GM19395 (cell line): ENCODE measurements around the gene RELN.
"Not testable (repeated sequence)": the region's sequence is repeated elsewhere in the genome, so short reads cannot be mapped to it uniquely, and the experiment has no call there.

ENCODE experiments used
- ATAC-seq: cut with Tn5 transposase; IDR thresholded peaks from one replicate; pipeline ENCODE4 v1.9.1; 2021; ENCODE audit warnings: mild to moderate bottlenecking, moderate library complexity; ENCODE audit not compliant: unreplicated experiment

Gene RELN

DNA sequence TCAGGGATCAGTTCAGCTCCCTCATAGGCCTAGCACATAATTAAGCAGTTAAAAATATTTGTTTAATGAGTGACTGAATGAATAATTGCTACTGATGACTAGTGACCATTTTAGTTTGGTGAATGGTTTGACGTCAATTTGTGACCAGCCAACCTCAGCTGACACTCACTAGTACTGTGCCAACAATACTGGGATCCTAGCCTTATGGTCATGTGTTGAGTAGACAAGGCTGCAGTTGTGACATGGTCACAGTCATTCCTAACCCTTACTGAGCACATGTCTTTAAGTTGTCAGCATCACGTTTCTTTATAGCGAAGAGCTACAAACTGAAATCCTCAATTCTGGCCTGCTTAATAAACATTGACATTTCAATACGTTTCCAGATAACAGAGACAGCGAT lies 456.5 kb downstream of the RELN start:
- no peak for ATAC-seq

DNA sequence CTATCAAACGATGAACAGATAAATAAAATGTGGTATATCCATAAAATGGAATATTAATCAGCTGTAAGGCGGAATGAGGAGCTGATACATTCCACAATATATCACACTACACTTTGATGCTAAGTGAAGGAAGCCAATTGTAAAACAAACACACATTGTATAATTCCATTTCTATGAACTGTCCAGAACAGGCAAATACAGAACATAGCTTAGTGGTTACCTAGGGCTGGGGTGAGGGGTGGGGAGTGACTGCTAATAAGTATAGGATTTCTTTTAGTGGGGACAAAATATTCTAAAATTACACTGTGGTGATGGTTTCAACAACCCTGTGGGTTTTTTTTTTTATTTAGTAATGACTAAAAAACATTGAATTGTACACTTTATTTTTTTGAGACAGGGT lies 461.3 kb downstream of the RELN start:
- ATAC-seq, result no peak

DNA sequence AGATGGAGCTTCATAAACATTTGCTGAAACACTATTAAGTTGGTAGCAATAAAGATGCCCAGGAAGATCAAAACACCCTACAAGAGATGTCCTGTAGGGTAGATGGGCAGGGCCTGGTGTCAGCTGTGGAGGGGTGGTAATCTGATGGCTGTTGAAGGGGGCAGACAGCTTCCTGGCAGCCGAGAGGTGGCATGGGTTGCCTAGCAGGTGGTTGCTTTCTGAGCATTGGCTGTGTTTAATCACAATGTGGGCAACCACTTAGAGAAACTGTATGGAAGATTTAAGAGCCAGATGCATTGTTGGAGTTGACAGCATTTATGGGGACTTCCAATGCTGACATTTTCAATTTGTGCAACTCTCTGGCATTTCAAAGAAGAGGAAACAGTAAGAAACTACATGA lies 463.5 kb downstream of the RELN start:
- no peak for ATAC-seq

DNA sequence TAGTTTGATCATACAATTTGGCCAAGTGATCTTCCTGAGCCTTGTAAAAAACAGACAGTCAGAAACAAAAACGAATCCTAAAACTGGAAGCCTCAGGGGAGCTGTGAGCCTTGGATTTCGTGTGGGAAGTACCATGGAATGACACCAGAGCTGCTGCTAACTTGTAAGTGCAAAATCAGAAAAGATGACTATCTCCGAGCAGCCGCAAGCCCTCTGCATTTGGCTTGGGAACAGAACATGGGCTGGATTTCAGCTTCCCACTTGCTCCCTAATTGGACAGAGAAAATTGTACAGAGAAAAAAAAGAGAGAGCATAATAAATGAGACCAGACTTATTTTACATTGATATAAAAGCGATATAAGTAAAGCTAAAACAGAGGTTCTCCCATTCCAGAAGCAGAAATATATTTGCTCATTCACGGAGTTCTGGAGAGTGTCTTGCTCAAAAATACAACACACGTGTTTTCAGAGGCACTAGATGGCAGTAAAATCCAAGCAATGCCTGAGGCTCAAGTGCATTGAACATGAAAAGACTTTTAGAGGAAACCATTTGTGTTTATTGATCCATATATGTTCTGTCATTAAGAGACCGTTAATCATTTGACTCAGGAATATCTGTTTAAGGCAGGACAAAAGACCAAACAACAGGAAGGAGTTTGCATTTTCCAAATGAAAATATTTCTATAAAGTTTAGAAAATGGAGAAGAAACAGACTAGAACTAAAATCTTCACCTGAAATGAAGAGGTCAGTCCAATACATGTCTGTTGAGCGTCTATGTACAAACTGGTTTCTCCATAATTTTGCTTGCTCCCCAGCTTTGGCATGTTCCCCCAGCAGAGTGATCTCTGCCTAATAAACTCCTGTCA lies 465.2 kb downstream of the RELN start:
- ATAC-seq, result no peak

DNA sequence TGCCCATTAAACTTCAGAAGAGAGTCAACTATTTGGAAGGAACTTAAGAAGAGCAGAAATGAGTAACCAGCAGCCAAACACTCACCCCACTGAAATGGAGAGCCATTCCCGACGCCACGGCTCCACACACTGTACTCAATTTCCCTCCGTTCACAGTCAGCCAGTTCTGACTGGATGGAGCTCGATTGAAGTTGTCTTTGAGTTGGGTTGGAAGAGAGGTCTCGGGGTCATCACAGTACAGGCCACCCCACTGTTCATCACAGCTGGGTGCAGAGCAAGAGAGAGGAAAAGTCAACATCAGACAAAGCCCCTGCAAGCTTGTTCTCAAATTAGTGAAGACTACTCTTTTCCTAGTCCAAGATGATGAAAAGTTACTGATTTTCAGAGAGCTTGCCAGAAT lies 467.5 kb downstream of the RELN start:
- ATAC-seq, result no peak

DNA sequence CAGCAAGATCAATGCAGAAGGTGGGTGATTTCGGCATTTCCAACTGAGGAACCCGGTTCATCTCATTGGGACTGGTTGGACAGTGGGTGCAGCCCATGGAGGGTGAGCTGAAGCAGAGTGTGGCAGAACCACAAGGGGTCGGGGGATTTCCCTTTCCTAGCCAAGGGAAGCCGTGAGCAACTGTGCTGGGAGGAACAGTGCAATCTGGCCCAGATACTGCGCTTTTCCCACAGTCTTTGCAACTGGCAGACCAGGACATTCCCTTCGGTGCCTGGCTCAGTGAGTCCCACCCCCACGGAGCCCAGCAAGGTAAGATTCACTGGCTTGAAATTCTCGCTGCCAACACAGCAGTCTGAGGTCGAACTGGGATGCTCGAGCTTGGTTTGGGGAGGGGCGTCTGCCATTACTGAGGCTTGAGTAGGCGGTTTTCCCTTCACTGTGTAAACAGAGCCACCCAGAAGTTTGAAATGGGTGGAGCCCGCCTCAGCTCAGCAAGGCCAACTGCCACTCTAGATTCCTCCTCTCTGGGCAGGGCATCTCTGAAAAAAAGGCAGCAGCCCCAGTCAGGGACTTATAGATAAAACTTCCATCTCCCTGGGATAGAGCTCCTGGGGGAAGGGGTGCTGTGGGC lies 484.8 kb downstream of the RELN start:
- ATAC-seq, result no peak

DNA sequence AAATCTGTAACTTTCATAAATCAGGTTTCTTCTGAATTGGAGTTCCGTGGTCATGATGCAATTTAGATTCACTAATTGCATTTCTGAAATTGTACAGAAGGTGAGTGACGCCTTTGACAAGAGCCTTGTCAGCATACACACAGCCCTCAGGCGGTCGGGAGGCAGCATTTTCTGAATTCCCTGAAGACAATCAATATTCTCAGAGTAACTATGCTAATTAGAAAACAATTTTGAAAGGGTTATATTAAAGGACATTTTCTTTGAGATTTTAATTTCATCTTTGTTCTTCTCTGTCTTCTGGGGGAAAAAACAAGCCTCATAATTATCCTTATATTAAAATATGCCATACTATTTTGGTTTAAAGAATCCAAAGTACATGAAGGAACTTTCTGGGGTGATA lies 488.3 kb downstream of the RELN start:
- ATAC-seq, result no peak

DNA sequence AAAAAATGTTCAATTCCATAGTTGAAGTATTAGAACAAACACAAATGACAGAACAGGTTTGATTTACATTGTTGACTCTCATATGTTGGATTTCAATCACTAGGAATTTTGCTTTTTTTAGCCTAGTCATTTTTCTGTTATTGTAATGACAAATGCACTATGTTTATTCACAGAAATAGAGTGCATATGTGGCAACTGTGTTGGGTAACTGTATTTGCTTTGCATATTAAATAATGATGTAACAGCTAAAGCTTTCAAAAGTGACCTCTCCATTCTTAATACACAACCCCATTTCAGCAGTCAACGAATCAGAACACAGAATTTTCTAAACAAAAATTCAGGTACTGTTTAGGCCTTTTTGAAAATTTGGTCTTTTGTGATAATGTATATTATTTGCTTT lies 489.5 kb downstream of the RELN start:
- ATAC-seq, result no peak

DNA sequence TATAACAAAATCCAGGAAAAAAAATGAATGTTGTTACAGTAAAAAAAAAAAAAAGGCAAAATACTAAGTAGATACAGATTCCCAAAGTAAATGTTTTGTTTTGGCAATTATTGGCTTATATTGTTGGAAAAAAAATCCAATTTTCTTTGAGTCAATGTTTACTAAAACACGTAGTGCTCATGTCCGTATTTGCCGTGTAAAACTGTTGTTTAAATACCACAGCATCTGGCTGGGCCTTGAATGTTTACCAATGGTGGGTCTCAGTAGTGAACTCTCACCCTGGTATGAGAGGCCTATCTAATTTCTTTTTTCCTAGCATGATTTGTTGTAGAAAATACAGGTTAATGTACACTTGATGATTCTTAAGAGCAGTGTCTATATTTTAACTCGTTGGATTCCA lies 502.0 kb downstream of the RELN start:
- no peak for ATAC-seq

DNA sequence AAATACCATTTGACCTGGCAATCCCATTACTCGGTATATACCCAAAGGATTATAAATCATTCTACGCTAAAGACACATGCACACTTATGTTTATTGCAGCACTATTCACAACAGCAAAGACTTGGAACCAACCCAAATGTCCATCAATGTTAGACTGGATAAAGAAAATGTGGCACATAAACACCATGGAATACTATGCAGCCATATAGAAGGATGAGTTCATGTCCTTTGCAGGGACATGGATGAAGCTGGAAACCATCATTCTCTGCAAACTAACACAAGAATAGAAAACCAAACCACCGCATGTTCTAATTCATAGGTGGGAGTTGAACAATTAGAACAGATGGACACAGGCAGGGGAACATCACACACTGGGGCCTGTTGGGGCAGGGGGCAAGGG lies 502.6 kb downstream of the RELN start:
- not testable (repeated sequence) for ATAC-seq

DNA sequence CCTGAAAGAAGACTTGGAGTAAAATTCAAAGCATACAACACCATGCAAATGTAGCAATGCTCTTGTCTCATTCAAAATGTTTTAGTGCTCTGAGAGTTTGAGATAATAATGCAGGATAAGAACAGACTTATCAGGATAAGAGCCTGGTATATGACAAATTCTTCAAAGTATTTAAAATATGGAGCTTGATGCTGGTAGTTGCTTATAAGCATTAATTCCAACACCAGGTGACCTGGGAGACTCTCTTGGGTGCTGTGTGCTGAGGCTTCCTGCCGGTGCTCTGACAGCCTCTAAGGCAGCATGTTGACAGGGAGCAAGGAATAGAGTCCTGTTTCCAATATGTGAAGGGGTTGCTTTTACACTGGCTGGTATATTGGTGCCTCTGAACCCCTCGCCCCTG lies 508.7 kb downstream of the RELN start:
- no peak for ATAC-seq

DNA sequence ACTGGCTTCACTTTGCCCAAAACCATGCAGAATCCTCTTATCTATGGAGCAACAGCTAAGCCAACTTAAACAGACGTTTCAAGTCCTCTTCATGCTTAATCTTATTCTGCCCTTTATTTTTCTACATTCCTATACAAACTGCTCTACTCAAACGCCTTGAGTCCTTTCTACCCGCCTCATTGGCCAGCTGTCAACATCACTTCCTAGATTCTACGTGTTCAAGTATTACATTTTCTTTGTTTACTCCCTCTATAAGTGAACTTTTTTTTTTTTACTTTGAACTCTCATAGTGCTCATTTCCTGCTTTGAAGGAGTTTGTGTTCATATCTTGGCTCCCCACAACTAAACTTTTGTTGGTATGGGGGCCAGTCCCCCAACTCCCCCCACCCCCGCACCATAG lies 514.5 kb downstream of the RELN start:
- ATAC-seq, result no peak

DNA sequence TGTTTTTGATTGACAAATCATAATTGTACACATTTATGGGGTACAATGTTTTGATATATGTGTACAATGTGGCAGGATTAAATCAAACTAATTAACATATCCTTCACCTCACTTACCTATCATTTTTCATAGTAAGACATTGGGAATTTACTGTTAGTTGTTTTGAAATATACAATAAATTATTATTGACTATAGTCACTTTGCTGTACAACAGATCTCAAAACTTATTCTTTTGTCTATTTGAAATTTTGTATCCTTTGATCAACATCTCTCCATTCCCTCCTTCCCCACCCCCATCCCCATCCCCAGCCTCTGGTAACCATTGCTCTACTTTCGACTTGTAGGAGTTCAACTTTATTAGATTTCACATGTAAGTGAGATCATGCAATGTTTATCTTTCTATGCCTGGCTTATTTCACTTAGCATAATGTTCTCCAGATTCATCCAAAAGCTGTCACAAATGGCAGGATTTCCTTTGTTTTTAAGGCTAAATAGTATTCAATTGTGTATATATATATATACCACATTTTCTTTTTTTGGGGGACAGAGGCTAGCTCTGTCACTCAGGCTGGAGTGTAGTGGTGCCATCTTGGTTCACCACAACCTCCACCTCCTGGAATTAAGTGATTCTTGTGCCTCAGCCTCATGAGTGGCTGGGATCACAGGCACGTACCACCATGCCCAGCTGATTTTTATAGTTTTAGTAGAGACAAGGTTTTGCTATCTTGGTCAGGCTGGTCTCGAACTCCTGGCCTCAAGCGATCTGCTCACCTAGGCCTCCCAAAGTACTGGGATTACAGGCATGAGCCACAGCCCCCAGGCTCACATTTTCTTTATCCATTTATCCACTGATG lies 520.1 kb downstream of the RELN start:
- no peak for ATAC-seq

DNA sequence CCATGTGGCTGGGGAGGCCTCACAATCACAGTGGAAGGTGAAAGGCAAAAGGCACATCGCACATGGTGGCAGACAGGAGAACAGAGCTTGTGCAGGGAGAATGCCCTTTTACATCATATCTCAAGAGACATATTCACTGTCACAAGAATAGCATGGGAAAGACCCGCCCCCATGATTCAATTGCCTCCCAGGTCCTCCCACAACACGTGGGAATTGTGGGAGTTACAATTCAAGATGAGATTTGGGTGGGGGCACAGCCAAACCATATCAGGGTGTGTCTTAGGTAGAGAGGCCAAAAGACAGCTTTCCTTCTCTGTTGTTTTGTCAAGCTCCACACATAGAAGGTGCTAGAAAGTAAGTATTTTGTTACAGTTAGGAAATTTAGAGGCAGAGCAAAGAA lies 522.6 kb downstream of the RELN start:
- ATAC-seq, result no peak

DNA sequence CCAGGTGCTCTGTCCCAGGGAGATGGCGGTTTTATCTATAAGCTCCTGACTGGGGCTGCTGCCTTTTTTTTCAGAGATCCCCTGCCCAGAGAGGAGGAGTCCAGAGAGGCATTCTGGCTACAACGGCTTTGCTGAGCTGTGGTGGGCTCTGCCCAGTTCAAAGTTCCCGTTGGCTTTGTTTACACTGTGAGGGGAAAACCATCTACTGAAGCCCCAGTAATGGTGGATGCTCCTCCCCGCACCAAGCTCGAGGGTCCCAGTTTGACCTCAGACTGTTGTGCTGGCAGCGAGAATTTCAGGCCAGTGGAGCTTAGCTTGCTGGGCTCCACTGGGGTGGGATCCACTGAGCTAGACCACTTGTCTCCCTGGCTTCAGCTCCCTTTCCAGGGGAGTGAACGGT lies 527.1 kb downstream of the RELN start:
- no peak for ATAC-seq

DNA sequence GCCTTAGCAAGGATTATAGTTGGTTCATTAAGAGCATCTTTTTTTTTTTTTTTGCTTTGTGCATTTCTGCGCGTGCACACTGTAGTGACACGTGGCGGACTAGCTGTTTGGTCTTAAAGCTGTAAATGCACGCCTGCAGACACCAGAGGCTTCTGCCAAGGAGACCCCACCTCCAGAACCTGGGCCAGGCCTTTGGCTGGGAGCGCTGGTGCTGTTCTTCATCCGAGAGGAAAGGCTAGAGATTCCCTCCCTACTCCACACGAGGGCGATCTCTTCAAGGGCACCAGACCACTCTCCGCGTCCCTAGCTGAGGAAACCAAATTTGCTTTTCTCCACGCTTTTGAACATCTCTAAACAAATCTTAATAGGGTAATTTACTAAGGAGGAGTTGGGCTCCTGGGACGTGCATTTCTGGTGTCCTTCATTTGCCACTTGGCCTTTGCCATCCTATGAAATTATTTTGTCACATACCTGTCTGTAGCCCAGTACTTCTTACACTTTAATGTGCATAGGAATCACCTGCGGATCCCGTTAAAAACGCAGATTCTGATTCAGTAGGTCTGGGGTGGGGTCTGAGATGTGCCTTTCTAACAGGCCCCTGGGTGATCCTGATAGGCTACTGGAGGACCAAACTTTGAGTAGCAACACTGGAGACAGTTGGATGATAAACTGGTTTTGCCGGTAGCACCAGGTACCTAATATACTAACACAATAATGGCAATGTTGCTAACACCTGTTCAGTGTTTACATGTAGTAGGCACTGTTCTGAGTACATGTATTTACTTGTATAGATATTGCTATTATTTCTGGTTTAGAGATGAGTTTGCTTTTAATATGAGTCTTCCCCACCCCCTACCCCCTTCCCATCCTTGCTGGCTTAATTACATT lies 542.1 kb downstream of the RELN start:
- peak; percentile 79 for ATAC-seq

DNA sequence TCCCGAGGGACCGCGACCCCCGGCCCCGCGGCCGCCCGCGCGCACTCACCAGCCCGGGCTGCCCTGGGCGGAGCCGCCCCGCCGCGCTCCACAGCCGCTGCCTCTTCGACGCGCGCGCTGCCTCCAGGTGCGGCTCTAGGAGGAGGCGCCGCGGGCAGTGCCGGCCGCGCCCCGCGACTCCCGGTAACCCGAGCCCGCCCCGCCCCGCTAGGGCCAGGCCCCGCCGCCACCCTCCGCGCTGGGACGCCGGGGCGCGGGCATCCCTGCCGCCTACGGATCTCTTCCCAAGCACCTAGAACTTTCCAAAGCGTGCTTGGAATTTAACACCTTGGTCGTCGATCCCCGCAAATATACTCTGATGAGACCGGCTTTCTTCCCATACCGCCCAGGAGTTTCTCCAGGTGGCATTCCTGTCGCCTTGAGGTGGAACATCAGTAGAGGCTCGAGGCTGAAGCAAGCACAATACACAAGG lies 543.4 kb downstream of the RELN start, which contains the start of gene SLC26A5:
Gene SLC26A5, minus strand, starts transcription at position 159 of the 472 bp plus-strand sequence. CDS start 24,693 bp downstream, outside the sequence.
- no peak for ATAC-seq

DNA sequence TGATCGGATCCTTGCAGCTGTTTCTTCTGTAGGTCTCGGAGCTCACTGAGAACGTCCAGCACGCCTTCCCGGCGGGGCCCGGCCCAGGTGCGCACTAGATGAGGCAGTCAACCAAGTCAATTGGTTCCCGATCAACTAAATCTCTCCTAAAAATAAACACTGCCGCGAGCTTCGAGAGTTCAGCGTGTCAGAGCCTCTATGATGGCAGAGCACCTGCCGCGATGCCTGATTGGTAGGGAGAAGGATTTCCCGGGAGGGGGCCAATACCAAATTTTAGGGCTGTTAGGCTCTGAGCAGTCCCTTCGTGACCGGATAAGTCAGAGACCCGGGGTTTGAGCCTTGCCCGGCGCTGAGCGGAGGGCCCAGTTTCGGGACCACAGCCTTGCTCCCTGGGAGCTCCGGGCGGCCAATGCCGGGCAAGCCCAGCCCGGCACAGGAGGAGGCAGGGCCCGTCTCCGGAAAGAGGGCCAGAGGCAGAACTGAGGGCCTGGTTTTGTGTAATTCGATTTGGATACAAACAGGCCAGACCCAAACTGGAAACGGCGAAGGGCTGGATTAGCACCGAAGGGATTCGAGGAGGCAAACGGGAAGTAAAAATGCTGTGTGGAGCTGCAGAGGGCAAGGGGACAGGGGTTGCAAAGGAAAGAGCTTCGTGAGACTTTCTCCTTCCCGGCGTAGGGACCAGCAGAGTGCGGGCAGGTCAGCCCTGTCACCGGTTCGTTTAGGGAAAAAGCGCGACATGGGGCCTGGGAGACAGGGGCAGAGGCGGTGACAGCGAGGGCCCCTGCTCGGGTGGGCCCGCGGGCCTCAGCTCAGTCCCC lies 544.0 kb downstream of the RELN start:
- no peak for ATAC-seq

DNA sequence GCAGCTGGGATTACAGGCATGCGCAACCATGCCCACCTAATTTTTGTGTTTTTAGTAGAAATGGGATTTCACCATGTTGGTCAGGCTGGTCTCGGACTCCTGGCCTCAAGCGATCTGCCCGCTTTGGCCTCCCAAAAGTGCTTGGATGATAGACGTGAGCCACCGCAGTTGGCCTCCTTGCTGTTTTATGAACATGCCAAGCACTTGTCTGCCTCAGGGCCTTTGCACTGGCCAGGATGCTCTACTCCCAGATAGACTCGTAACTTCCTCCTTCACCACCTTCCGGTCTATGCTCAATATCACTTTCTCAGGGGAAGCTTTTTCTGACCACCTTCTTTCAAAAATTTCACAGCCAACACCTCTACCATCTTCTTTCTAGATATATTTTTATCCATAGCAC lies 549.8 kb downstream of the RELN start:
- no peak for ATAC-seq

DNA sequence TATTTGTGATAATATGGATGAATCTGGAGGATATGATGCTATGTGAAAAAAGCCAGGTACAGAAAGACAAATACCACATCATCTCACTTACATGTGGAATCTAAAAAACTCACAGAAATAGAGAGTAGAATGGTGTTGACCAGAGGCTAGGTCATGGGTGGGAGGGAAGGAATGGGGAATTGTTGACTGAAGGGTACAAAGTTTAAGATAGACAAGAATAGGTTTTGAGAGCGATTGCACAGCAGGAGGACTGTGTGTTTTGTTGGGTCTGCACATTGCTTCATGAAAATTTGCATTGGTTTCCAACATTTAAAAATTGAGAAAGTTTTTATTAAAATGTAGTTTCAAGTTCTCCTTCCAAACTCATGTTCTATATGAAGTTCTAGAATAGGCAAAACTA lies 551.8 kb downstream of the RELN start:
- ATAC-seq, result no peak
